Epithelial cell of proximal tubule (primary cell): ENCODE measurements around the gene GIMAP5. TPM values are rescaled to one million over a fixed set of nuclear protein-coding genes. Genes with fewer than 3 reads are reported as not detected.
A peak's percentile ranks its signal among the peaks of the same experiment; 100 is the strongest.

Experiments used
- DNase-seq: peaks from one replicate; pipeline ENCODE4 v3.0.0-alpha.2; 2011; ENCODE audit warnings: low read depth
- H3K4me3 ChIP-seq: 2 replicates; pipeline ENCODE4 v1.5.1; 2011; ENCODE audit warnings: low read depth, mild to moderate bottlenecking, low read length
- CTCF ChIP-seq: conservative IDR thresholded peaks from 2 replicates; pipeline ENCODE4 v1.5.1; 2012; ENCODE audit warnings: low read depth, mild to moderate bottlenecking, low read length
- total RNA-seq: library from RNA; depleted of rRNA; stranded (reverse); fragments of >200 nt; gene quantifications from 2 replicates; pipeline ENCODE4 v1.2.3, GENCODE V29; 2015

The GIMAP5 gene
- total RNA-seq, 1 donor from 2014 or later, result not detected

GRCh38 chr7:150734254-150734653, 3.0 kb upstream of the GIMAP5 start:
- H3K4me3 ChIP-seq, result no peak overlapping the region
- TF ChIP-seq CTCF, result no peak
- no peak for DNase-seq

- TF ChIP-seq CTCF, result no peak
- DNase-seq, result no peak
- H3K4me3 ChIP-seq, result no peak overlapping the region
Measured at GRCh38 chr7:150735596-150736358, 1.4 kb upstream of the GIMAP5 start.

GRCh38 chr7:150736864-150737263, 354 bp upstream of the GIMAP5 start:
- H3K4me3 ChIP-seq, result no peak overlapping the region
- TF ChIP-seq CTCF, result no peak
- no peak for DNase-seq

- TF ChIP-seq CTCF, result no peak
- DNase-seq, result no peak
- no peak overlapping the region for H3K4me3 ChIP-seq
Measured at GRCh38 chr7:150738092-150738491, 874 bp downstream of the GIMAP5 start.

GRCh38 chr7:150738591-150739001, 1.4 kb downstream of the GIMAP5 start:
- TF ChIP-seq CTCF, result no peak
- no peak overlapping the region for H3K4me3 ChIP-seq
- DNase-seq, result no peak

GRCh38 chr7:150739033-150739432, 1.8 kb downstream of the GIMAP5 start:
- peak; percentile 12 for TF ChIP-seq CTCF
- no peak for DNase-seq
- no peak overlapping the region for H3K4me3 ChIP-seq

- H3K4me3 ChIP-seq, result no peak overlapping the region
- no peak for TF ChIP-seq CTCF
- DNase-seq, result no peak
Measured at GRCh38 chr7:150740053-150740452, 2.8 kb downstream of the GIMAP5 start.
